ENCODE results near the gene DNAJB2.

The DNAJB2 gene

GRCh38 chr2:219261024-219261855 lies 17.9 kb upstream of the DNAJB2 start:
- DNase-seq: no peak

- DNase-seq: no peak
Measured at GRCh38 chr2:219266232-219266631, 12.9 kb upstream of the DNAJB2 start.

- peak; percentile 53 for DNase-seq
Measured at GRCh38 chr2:219266886-219267285, 12.3 kb upstream of the DNAJB2 start.

- no peak for DNase-seq
Measured at GRCh38 chr2:219268294-219268693, 10.9 kb upstream of the DNAJB2 start.

- DNase-seq: no peak
Measured at GRCh38 chr2:219269362-219270054, 9.7 kb upstream of the DNAJB2 start.

- no peak for DNase-seq
Measured at GRCh38 chr2:219270055-219270372, 9.2 kb upstream of the DNAJB2 start.

- no peak for DNase-seq
Measured at GRCh38 chr2:219271021-219271420, 8.1 kb upstream of the DNAJB2 start.

- DNase-seq: no peak
Measured at GRCh38 chr2:219272356-219272755, 6.8 kb upstream of the DNAJB2 start.

- DNase-seq: peak; percentile 51
Measured at GRCh38 chr2:219272995-219273394, 6.2 kb upstream of the DNAJB2 start.

- no peak for DNase-seq
Measured at GRCh38 chr2:219273937-219274336, 5.2 kb upstream of the DNAJB2 start.

GRCh38 chr2:219274361-219274921 lies 4.7 kb upstream of the DNAJB2 start:
- DNase-seq: no peak

GRCh38 chr2:219277703-219278654 lies 1.2 kb upstream of the DNAJB2 start:
- DNase-seq: peak; percentile 76

GRCh38 chr2:219278655-219279150 lies 463 bp upstream of the DNAJB2 start:
- DNase-seq: no peak

- no peak for DNase-seq
Measured at GRCh38 chr2:219279916-219280516, 850 bp downstream of the DNAJB2 start.

- DNase-seq: no peak
Measured at GRCh38 chr2:219280651-219281050, 1.5 kb downstream of the DNAJB2 start.

GRCh38 chr2:219281588-219281987 lies 2.4 kb downstream of the DNAJB2 start:
- DNase-seq: no peak

GRCh38 chr2:219282375-219282774 lies 3.2 kb downstream of the DNAJB2 start:
- no peak for DNase-seq

- no peak for DNase-seq
Measured at GRCh38 chr2:219282943-219283581, 3.9 kb downstream of the DNAJB2 start.

- no peak for DNase-seq
Measured at GRCh38 chr2:219284501-219285372, 5.6 kb downstream of the DNAJB2 start.

GRCh38 chr2:219285373-219285735 lies 6.2 kb downstream of the DNAJB2 start:
- DNase-seq: no peak

- DNase-seq: peak; percentile 56
Measured at GRCh38 chr2:219285894-219286425, 6.8 kb downstream of the DNAJB2 start.
